NK-92 (cell line): ENCODE results near the gene TRIM29.
"Not testable (repeated sequence)": the region's sequence is repeated elsewhere in the genome, so short reads cannot be mapped to it uniquely, and the experiment has no call there.

ENCODE experiments used
- DNase-seq: peaks from one replicate; lab custom pipeline; 2025; ENCODE audit not compliant: unreplicated experiment; lab: John Stamatoyannopoulos, UW

TRIM29 gene, protein sequence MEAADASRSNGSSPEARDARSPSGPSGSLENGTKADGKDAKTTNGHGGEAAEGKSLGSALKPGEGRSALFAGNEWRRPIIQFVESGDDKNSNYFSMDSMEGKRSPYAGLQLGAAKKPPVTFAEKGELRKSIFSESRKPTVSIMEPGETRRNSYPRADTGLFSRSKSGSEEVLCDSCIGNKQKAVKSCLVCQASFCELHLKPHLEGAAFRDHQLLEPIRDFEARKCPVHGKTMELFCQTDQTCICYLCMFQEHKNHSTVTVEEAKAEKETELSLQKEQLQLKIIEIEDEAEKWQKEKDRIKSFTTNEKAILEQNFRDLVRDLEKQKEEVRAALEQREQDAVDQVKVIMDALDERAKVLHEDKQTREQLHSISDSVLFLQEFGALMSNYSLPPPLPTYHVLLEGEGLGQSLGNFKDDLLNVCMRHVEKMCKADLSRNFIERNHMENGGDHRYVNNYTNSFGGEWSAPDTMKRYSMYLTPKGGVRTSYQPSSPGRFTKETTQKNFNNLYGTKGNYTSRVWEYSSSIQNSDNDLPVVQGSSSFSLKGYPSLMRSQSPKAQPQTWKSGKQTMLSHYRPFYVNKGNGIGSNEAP

DNA sequence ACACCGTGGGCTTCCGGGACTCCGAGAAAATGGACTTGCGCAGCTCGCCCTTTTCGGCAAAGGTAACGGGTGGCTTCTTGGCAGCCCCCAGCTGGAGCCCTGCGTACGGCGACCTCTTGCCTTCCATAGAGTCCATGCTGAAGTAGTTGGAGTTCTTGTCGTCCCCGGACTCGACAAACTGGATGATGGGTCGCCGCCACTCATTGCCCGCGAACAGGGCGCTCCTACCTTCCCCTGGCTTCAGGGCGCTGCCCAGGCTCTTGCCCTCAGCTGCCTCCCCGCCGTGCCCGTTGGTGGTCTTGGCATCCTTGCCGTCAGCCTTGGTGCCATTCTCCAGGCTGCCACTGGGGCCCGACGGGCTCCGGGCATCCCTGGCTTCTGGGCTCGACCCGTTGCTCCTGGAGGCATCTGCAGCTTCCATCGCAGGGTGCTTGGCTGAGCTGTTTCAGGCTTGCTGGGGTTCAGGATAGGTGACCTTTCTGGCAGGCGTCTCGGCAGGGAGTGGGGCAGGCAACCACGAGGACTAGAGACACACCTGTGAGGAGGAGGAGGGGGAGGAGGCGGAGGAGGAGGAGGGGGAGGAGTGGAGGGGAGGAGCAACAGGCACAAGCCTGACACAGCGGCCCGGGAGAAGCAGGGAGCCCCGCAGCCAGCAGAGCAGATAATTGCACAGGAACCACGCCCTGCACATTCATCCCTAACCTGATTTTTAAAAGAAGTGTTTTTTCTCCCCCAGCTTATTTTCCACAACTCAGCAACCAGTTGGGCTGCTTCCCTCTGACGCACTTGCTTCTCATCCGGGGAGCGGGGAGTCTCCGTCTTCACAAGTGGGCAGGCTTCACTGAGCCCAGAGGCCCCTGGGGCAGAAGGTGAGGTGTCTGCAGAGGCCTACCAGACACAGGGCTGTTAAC lies at the start of gene TRIM29:
TRIM29 (minus strand) TSS at position 503 of the 911 bp plus-strand sequence; CDS start at position 421, 82 bp downstream.
- DNase-seq: no peak

DNA sequence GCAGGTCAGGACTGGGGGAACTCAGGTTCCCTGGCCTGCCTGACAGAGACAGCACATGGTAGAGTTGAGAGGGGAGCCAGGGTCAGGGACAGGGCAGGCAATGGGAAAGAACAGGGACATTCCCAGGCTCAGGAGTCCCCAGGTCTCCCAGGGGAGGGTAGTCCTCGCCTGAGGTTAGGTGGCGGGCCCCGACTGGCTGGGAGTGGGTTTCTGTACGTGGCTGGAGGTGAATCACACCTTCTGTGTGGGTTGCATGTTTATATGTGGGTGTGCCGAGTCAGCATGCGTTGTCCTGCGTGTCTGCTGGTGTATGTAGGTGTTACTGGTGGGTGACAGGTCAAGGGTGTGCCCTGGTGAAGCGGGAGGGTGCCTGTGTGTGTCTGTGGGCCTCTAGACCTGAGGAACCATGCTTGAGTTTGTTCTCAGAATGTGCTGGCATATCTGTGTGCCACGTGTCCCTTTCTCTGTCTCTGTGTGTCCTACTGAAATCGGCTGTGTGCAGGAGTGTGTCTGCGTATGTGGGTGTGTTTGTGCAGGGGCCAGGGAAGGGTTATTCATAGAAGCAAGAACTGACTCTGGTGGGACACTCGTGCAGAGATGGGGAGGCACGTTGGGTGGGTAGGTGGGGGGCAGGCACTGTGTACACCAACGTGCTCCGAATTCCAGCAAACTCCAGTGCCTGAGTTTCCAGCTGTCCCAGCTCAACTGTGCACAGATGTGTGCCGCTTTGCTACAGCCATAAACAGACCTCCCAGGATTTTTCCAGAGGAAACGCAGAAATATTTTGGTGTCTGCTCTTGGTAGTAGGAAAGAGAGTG lies 49.1 kb upstream of the TRIM29 start:
- DNase-seq: no peak

DNA sequence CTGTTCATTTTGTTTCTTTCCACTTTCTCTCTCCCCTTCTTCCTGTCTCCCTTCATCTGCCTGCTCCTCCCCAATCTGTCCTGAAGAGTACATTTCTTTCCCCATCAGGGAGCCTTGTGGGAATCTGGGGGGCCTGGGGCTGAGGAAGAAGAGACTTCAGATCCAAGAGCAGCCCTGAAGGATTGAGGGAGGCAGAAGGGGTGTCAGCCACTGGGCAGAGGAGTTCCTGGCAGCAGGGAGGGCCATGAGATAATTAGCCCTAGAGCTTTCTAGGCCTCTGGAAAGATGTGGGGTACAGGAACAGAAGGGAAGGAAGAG lies 48.5 kb upstream of the TRIM29 start:
- DNase-seq: no peak

DNA sequence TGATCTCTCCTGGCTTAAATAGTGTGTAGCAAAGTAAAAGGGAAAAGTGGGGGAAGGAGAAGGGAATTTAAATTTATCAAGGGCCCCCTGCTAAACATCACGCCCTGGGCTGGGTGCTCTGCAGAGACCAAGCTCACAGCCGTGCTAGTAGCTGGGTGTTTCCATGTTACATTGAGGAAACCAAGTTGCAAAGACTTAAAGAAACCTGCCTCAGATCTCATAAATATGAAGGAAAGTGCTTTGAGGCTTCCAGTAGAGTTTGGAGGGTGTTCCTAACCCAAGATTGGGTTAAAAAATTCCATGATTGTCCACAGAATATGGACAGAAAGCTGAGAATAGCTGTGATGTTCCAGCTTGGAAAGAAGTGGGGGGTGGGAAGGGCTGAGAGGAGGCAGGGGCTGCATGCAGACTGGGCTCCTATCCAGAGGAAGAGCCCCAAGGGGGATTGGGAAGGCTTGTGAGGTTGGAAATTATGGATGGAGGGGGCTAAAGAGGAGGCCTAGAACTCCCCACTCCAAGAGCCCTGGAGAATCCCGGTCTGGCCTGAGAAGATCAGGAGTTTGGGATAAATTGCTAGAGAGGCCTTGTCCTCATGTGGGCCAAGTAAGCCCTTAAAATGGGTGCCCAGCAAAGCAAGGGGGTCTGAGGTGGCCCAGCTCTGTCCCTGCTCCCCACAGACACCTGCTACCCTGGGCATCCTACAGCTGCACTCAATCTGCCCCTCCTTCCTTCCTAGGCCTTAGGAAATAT lies 48.0 kb upstream of the TRIM29 start:
- no peak for DNase-seq

DNA sequence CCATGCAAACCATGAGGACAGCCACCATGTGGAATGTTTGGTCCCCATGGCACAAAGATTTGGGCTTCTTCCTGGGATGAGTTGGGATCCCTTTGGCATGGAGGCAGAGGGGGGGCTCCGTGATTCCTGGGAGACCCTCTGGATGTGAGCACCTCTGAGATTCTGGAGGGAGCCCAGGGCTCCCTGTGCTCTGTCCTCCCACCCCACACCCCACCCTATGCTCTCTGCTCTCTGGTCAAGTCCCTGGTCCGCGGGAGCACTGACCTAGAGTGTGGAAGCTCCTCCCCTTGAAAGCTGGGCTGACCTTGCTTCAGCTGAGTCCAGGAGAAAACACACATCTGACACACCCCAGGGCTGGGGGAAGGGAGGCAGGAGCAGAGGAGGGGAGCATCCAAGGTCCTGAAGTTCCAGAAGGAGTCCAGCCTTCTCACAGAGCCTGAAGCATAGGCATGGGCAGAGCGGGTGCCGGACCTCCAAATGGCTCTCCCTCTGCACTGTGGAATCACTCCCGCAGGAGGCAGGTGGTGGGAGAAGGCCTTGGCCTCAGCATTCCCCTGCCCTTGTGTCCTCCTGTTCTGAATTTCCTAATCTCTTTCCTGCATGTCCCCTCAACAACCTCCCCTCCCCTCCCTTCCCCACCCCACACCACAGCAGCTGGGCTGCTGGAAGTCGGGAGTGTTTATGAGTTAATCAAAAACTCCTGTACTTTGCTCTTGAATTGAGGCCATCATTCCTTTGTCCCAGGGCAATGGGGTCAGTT lies 47.2 kb upstream of the TRIM29 start:
- no peak for DNase-seq

DNA sequence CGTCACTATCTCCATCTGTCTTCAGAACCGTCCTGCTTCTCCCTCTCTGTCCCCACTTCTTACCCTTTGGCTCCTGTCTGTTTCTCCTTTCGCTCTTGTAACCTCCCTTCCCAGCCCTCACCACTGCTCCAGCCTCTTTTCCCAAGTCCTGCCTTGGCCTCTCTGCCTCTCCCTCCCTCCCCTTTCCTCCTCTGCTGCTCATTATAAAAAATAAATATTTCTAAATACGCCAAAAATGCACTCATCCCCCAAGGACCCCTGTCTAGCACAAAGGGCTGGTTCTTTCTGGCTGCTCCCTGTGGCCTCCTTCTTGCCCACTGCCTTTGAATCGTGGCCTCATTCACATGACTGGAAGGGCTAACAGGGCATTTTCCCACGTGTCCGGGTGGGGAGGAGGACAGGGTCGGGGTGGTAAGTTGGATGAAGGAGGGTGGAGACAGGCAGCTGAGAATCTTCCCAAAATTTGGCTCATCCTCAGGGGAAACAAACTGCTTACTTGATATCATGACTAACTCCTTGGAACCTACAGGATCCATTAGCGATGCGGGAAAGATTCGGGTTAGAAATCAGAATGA lies 46.5 kb upstream of the TRIM29 start:
- no peak for DNase-seq

DNA sequence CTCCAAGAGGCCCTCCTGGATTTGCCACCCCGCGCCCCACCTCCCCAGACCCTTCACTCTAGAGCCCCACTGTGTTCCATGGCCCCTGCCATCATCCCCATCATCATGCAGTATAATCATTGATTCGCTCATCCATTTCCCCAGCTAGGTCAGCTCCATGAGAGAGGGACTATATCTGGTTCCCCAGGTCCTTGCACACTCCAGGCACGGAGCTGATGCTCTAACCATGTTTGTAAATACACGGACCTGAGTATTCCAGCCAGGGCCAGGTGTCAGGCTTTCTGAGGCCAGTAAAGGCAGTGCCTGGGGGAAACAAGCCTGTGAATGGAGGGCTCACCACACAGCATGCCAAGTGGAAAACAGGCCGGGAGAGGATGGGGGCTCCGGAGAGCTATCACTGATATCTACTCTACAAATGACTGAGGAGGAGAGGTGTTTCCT lies 45.8 kb upstream of the TRIM29 start:
- DNase-seq: no peak

DNA sequence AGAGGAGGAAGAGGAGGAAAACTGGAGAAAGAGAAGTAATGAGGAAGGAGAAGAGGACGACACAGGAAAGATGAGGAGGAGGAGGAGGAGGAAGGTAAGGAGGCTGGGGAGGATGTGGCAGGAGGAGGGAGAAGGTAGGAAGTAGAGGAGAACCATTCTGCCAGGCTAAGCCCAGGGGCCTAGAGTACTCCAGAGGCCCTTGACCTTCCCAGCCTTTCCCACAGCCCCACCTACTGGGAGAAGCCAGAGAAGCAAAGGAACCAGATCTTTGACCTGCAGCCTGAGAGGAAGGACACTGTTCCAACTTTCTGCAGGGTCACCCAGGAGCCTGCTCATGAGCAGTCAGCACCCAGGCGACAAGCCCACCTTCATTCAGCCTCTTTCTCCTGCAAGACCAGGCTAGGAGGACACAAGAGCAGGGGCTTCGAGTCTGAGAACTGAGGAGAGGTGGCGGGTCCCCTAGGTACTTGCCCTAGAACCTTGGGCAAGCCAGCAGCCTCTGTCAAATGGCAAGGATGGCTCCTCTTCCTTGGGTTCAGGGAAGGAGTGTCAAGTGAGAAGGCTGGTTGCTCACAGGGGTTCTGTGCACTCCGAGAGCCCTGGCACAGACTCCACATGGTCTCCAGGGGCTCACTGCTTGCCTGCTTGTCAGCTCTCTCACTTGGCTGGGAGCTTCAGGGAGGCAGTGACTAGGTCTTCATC lies 45.0 kb upstream of the TRIM29 start:
- DNase-seq: no peak

DNA sequence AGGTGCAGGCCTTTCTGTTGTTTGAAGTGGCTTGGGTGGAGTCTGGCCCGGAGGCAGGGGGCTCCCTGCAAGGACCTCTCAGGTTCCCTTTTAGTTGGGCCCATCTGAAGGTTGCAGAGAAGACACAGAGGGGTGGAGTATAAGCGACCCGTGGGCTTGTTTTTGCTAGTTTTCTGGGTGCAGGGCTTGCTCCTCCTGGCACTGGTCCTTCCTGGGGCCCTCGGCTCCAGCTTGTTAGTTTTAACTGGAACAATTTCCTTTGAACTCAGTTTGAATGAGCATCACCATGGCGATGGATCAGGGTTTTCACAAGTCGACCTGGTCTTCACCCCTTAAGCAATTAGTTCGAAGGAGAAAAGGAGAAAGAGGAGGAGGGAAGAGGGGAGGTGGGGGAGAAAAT lies 44.5 kb upstream of the TRIM29 start:
- no peak for DNase-seq

DNA sequence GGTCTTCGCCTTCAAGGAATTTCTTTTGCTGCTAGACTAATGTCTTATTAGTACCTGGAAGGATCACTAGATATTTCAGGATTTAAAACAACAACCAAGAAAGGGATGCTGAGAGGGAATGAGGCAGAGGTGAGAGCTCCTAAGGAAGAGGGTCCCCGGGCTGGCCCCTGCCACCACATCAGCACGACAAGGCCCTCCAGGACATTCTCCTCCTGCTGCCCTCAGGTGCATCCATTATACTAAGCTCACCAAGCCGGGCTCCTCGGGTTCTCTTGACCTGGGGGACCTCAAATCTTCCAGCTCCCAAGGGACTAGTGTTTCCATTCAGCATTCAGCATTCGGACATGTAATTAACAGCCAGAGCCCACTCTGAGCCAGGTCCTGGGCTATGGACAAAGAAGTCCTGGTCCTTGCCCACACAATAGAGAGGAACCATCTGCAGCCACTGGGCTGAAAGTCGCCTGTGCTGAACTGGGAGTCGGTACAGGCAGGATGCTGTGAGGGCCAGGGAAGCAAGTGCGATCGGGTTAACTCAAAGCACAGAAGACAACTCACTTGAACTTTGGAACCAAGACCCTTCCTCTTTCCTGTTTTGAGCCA lies 43.6 kb upstream of the TRIM29 start:
- no peak for DNase-seq

DNA sequence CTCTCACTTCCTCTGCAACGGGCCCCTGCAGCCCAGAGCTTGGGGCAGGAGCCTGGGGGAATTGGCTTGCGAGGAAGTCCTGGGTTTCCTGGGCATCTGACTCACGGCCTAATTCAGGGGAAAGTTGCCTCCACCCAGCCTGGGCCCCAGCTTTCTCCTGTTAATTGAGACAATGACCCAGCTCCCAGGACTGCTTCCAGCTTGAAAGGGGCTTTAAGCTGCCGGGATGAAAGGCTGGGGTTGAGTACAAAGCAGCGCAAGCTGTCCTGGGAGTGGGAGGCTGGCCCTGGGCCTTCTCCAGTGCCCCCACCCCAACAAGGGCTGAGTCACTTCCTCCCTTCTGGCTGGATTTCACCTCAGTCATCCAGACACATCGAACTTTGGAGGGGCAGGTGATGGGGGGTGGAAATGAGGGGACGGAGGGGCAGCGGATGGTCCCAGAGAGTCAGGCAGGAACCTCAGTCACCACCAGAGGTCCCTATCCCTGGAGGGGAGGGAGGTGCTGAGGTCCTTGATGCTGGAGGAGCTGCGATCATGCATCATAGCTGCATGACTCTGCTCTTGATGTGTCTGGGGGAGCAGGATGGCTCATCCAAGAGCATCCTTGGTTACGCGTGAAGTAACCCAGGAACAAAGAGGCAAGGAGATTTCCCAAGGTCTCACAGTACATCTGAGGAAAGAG lies 42.8 kb upstream of the TRIM29 start:
- no peak for DNase-seq

DNA sequence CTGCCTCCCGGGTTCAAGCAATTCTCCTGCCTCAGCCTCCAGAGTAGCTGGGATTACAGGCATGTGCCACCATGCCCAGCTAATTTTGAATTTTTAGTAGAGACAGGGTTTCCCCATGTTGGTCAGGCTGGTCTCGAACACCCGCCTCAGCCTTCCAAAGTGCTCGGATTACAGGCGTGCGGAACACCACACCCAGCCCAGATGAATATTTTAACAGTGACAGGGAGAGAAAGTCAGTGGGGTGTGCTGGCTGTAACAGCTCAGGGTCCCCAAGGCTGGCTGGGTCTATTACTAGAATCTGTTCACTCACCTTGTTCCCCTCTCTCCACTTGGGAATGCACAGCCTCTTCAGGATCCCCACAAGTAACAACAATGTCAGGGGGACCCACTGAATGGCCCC lies 42.1 kb upstream of the TRIM29 start:
- not testable (repeated sequence) for DNase-seq

DNA sequence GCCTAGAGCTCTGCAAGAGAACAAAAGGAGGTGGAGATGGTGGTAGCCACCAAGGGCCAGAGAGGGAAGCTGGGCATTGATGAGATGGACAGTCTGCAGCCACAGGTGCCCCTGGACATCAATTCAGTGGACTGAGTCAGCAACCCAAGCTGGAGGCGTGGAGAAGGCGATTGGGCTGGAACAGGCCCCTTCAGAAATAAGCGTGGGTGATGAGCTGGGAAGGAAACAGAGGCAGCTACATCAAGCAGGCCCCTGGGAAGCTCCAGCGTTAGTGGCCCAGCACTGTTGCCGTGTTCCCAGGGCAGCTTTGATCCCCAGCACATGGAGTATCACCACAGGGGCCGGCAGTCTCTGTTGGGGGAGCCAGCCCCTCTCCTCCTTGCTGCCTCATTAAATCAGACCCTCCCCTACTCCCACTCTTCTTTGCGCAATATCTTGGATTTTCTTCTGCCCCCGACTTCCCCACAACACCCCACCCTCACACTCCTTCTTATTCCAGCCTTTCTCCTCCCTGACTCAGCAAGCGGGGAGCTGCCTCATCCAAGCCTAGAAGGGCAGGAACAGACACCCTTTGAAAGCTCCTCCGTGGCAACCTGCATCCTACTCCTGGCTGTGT lies 41.3 kb upstream of the TRIM29 start:
- no peak for DNase-seq

DNA sequence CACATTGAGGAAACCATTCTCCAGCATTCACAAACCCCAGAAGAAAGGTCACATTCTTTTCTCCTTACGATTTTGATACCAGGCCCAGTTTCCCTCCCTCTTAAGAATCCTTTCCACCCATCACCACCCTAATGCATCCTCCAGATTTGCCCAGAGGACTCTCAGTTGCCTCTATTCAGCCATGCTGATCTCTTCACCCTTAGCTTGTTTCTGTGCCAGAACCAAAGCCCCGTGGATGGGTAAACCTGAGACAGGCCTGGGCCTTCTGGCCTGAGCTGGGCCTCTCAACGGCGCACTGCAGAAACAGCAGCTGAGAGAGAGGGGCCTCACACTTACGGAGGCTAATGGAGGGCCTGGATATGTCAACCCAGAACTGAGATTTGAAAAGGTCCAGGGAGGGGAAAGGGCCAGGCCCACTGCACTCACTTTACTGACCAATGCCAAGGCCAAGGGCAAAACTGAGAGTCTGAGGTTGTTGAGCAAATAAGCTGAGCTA lies 40.7 kb upstream of the TRIM29 start:
- DNase-seq: no peak

DNA sequence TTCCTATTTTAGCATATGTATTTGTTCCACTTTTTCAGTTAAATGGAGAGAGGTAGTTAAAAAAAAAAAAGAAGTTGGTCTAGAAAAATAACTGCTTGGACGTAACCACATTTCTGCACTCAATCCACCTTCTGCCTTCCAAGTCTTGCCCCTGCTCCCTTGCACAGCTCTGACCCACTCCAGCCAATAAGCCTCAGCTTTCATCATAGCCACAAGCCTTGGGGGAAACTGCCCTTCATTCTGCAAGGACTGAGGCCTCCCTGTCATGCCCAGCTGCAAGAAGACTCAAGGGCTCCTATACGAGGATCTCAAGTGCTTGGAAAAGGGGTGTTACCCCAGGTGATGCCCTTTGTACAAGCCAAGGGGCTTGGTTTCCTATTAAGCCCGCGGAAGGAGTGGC lies 37.0 kb upstream of the TRIM29 start:
- no peak for DNase-seq

DNA sequence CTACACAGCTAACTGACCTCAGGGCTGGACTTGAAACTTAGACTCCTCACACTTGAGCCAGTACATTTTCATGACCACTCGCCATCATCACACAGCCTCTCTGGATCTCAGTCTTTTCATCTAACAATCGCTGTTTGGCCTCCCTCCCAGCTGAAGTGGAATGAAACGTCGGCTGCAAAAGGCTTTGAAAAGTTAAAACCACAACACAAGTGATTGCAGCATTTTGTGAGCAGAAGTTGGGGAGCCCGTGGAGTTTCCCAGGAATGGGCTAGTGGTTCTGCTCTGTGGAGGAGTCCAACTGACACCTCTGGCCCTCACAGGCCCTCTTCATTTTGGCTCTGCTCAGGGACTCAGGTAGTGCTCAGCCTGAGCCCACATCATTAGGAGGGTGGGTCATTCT lies 35.9 kb upstream of the TRIM29 start:
- no peak for DNase-seq
